Measurements from ENCODE around the gene TCEA2. TPM values are rescaled to one million over a fixed set of nuclear protein-coding genes. Genes with fewer than 3 reads are reported as not detected.

The TCEA2 gene
- total and polyA plus RNA-seq, 9 of the 15 experiments (the other 6 are each of a cell fraction or from before 2014, with no cell fraction given): 1.4 to 28.7 (median 5.4) TPM

- no peak for TF ChIP-seq ZBTB34 (CRISPR knock-in tag; IDR thresholded peaks at IDR 0.05)
- no peak for TF ChIP-seq RAD21 (CRISPR knock-in tag; conservative IDR thresholded peaks at IDR 0.05 in 1 of 2, IDR thresholded peaks at IDR 0.05 in 1 of 2)
- peak; percentile 62; the same call in 1 of the 2 replicates for TF ChIP-seq ATF7 (IDR thresholded peaks at IDR 0.05)
- TF ChIP-seq TEAD1 (CRISPR knock-in tag; IDR thresholded peaks at IDR 0.05): peak; percentile 13 to 89; a peak in 3 of 4 replicates
- TF ChIP-seq OTX1 (CRISPR knock-in tag; IDR thresholded peaks at IDR 0.05): peak; percentile 69; the same call in 1 of the 2 replicates
- 0 out of 2 replicates have a peak, but pooled peaks have one; percentile 18 for TF ChIP-seq FOSL1 (tag; conservative IDR thresholded peaks at IDR 0.05)
- 0 out of 2 replicates have a peak, but pooled peaks have one; percentile 31 for TF ChIP-seq IFI16 (CRISPR knock-in tag; IDR thresholded peaks at IDR 0.05)
- no peak for TF ChIP-seq RBM17 (IDR thresholded peaks at IDR 0.05; ENCODE audit: borderline replicate concordance, low read depth, low read length)
- TF ChIP-seq NR2F6 (CRISPR knock-in tag; IDR thresholded peaks at IDR 0.05): 0 out of 2 replicates have a peak, but pooled peaks have one; percentile 44
- TF ChIP-seq THRAP3 (IDR thresholded peaks at IDR 0.05; ENCODE audit: borderline replicate concordance): no peak
- no peak for TF ChIP-seq ASH1L (IDR thresholded peaks at IDR 0.05; ENCODE audit: borderline replicate concordance, low read depth, partially characterized antibody)
- TF ChIP-seq CHCHD3 (CRISPR knock-in tag; IDR thresholded peaks at IDR 0.05): no peak
- TF ChIP-seq EGR1 (conservative IDR thresholded peaks at IDR 0.05): no peak
- no peak; the same call in none of the 2 replicates for TF ChIP-seq KAT7 (CRISPR knock-in tag; IDR thresholded peaks at IDR 0.05; ENCODE audit: borderline replicate concordance)
- no peak for TF ChIP-seq ZFP30 (CRISPR knock-in tag; IDR thresholded peaks at IDR 0.05; ENCODE audit: borderline replicate concordance)
- no peak for TF ChIP-seq PURB (CRISPR knock-in tag; IDR thresholded peaks at IDR 0.05; ENCODE audit: low read depth)
- no peak for TF ChIP-seq CEBPB (tag; IDR thresholded peaks at IDR 0.05)
- TF ChIP-seq MAFF (IDR thresholded peaks at IDR 0.05; ENCODE audit: low read length): no peak
- no peak for TF ChIP-seq RFX5 (IDR thresholded peaks at IDR 0.05; ENCODE audit: low read depth, low read length)
- TF ChIP-seq ZNF280A (IDR thresholded peaks at IDR 0.05; ENCODE audit: low read depth, partially characterized antibody): no peak
- TF ChIP-seq THRB (CRISPR knock-in tag; conservative IDR thresholded peaks at IDR 0.05): 0 out of 2 replicates have a peak, but pooled peaks have one; percentile 34
- no peak for TF ChIP-seq COPS2 (conservative IDR thresholded peaks at IDR 0.05)
- no peak for TF ChIP-seq XRCC4 (IDR thresholded peaks at IDR 0.05; ENCODE audit: extremely low read depth, insufficient read depth, insufficient read length)
- no peak for TF ChIP-seq LARP7 (IDR thresholded peaks at IDR 0.05)
- no peak for TF ChIP-seq SMARCA5 (IDR thresholded peaks at IDR 0.05)
- TF ChIP-seq NR1H2 (CRISPR knock-in tag; IDR thresholded peaks at IDR 0.05): no peak
Measured at GRCh38 chr20:64062596-64063388, at the start of gene TCEA2 (continued).
